Mesenchymal stem cell (in vitro differentiated cells and primary cell): ENCODE data around the gene ADRM1.
A peak's percentile ranks its signal among the peaks of the same experiment; 100 is the strongest.

ENCODE experiments used
- DNase-seq: peaks from one replicate; pipeline ENCODE4 v3.0.0-alpha.2; 2013
- H2AFZ ChIP-seq: one replicate; pipeline ENCODE4 v1.6.1; 2013; ENCODE audit warnings: low read depth, mild to moderate bottlenecking, control low read depth, inconsistent platforms, low read length, moderate library complexity
- H2AK5ac ChIP-seq: 2 replicates; pipeline ENCODE4 v1.6.1; 2013; ENCODE audit warnings: low read length, moderate library complexity, mild to moderate bottlenecking, inconsistent platforms; ENCODE audit not compliant: severe bottlenecking
- H2BK120ac ChIP-seq: one replicate; pipeline ENCODE4 v1.6.1; 2013; ENCODE audit warnings: low read depth, mild to moderate bottlenecking, inconsistent platforms, low read length, moderate library complexity
- H2BK12ac ChIP-seq, 2 experiments: one replicate each; pipeline ENCODE4 v1.6.1; 2013; ENCODE audit warnings: inconsistent platforms in 2 of 2, low read length in 2 of 2, mild to moderate bottlenecking in 2 of 2, moderate library complexity in 2 of 2, control low read depth in 1 of 2
- H2BK15ac ChIP-seq: one replicate; pipeline ENCODE4 v1.6.1; 2013; ENCODE audit warnings: mild to moderate bottlenecking, low read depth, inconsistent platforms; ENCODE audit not compliant: poor library complexity, severe bottlenecking
- H2BK5ac ChIP-seq: 2 replicates; pipeline ENCODE4 v1.6.1; 2013; ENCODE audit warnings: low read depth, mild to moderate bottlenecking, low read length, control low read depth, inconsistent platforms; ENCODE audit not compliant: poor library complexity, severe bottlenecking
- H3K14ac ChIP-seq, 2 experiments: one replicate each; pipeline ENCODE4 v1.6.1; 2013; ENCODE audit warnings: inconsistent platforms in 2 of 2, low read length in 2 of 2, control low read depth in 1 of 2, mild to moderate bottlenecking in 1 of 2, moderate library complexity in 1 of 2
- H3K18ac ChIP-seq, 2 experiments: one replicate each; pipeline ENCODE4 v1.6.1; 2013; ENCODE audit warnings: inconsistent platforms in 2 of 2, low read length in 2 of 2, control low read depth in 1 of 2, low read depth in 1 of 2, mild to moderate bottlenecking in 1 of 2
- H3K23ac ChIP-seq, 2 experiments: one replicate each; pipeline ENCODE4 v1.6.1; 2013; ENCODE audit warnings: inconsistent platforms in 2 of 2, low read length in 2 of 2, mild to moderate bottlenecking in 2 of 2, moderate library complexity in 2 of 2, control low read depth in 1 of 2
- H3K27ac ChIP-seq: 2 replicates; pipeline ENCODE4 v1.5.1; 2013; ENCODE audit warnings: mild to moderate bottlenecking, moderate library complexity, low read length, control low read depth, inconsistent platforms; ENCODE audit not compliant: poor library complexity, severe bottlenecking
- H3K27me3 ChIP-seq, 2 experiments: 2 replicates each; pipeline versions ENCODE4 v1.6.1 to v1.7.0; 2013; ENCODE audit warnings: low read length in 2 of 2, mild to moderate bottlenecking in 2 of 2, moderate library complexity in 2 of 2, control low read depth in 1 of 2, inconsistent platforms in 1 of 2; ENCODE audit not compliant: control insufficient read depth in 1 of 2, insufficient read depth in 1 of 2
- H3K36me3 ChIP-seq, 2 experiments: 2 replicates each; pipeline versions ENCODE4 v1.6.1 to v1.7.0; 2013; ENCODE audit warnings: low read length in 2 of 2, control low read depth in 1 of 2, inconsistent platforms in 1 of 2, low read depth in 1 of 2, mild to moderate bottlenecking in 1 of 2; ENCODE audit not compliant: insufficient read depth in 2 of 2, control insufficient read depth in 1 of 2
- H3K4ac ChIP-seq, 2 experiments: one replicate each; pipeline ENCODE4 v1.6.1; 2013; ENCODE audit warnings: inconsistent platforms in 2 of 2, low read length in 2 of 2, mild to moderate bottlenecking in 2 of 2, moderate library complexity in 2 of 2, control low read depth in 1 of 2, low read depth in 1 of 2
- H3K4me1 ChIP-seq: 2 replicates; pipeline ENCODE4 v1.6.1; 2013; ENCODE audit warnings: low read depth, low read length, control low read depth; ENCODE audit not compliant: control insufficient read depth, insufficient read depth
- H3K4me2 ChIP-seq: 2 replicates; pipeline ENCODE4 v1.6.1; 2013; ENCODE audit warnings: low read length, mild to moderate bottlenecking, inconsistent platforms; ENCODE audit not compliant: poor library complexity, severe bottlenecking
- H3K4me3 ChIP-seq, 2 experiments: 2 replicates each; pipeline versions ENCODE4 v1.5.1 to v1.7.0; 2013; ENCODE audit warnings: low read length in 2 of 2, mild to moderate bottlenecking in 2 of 2, control low read depth in 1 of 2, low read depth in 1 of 2; ENCODE audit not compliant: insufficient read depth in 1 of 2
- H3K79me1 ChIP-seq: replicated peaks from 2 replicates; pipeline ENCODE4 v1.6.1; 2013; ENCODE audit warnings: mild to moderate bottlenecking, control low read depth, low read length, inconsistent platforms; ENCODE audit not compliant: poor library complexity, severe bottlenecking
- H3K9ac ChIP-seq: 2 replicates; pipeline ENCODE4 v1.7.0; 2013; ENCODE audit warnings: mild to moderate bottlenecking, low read length, moderate library complexity
- H3K9me3 ChIP-seq: 2 replicates; pipeline ENCODE4 v1.7.0; 2013; ENCODE audit warnings: mild to moderate bottlenecking, low read length; ENCODE audit not compliant: control insufficient read depth
- H4K8ac ChIP-seq: one replicate; pipeline ENCODE4 v1.6.1; 2013; ENCODE audit warnings: inconsistent platforms, mild to moderate bottlenecking, low read length, moderate library complexity
- H4K91ac ChIP-seq: one replicate; pipeline ENCODE4 v1.6.1; 2013; ENCODE audit warnings: mild to moderate bottlenecking, low read length, inconsistent platforms
- WGBS: methylation state at CpG from one replicate; pipeline ENCODE4 v1.1.7; 2013; ENCODE audit warnings: mixed read lengths; 5-methylcytosine and 5-hydroxymethylcytosine counted together

ADRM1 gene

DNA sequence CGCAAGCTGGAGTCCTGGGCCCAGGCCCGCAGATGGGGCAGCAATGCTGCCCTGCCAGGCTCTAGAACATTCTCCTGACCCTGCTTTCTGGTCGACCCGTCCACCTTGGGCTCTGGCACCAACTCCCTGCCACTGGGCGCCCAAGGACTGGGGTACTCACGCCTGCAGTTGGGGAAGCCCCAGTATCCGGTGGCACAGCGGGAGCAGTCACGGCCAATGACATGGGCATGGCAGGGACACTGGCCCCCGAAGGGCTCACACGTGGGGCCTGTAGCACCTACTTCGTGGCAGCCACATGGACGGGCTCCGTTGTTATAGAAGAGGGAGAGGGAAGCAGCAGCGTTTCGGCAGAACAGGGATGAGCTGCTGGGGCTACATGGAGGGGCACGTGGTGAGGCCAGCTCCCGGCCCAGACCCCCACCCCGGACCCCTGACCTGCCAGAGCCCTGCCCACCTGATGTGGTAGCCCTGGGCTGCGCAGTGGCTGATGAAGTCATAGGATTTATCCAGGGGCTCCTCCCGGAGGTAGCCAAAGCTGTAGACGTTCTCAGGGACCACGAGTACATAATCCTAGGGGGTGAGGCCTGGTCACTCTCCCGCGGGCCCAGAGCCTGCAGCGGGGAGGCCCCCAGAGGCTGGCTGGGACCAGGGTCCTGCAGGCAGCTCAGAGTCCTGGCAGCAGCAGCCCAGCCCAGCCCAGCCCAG is 26.0 kb downstream of the ADRM1 start:
- Histone ChIP-seq H3K14ac (no peak overlapping the region), H2BK12ac (no peak overlapping the region), H3K4ac (peak overlapping the region in 1 of 2 experiments; percentile 9), H3K4me1 (peaks cover 3% of the 10 kb centered on the region), H3K4me2 (no peak overlapping the region), H2BK5ac (no peak overlapping the region), H2BK15ac (no peak overlapping the region), H3K27me3 (no peaks in the 10 kb centered on the region), H2BK120ac (no peak overlapping the region), H3K18ac (no peak overlapping the region), H4K91ac (no peak overlapping the region), H3K23ac (no peak overlapping the region), H2AK5ac (no peak overlapping the region), H3K27ac (no peak overlapping the region), H2AFZ (no peak overlapping the region), H3K36me3 (peaks cover 55 to 100% of the 10 kb centered on the region in 2 experiments), H3K9me3 (no peaks in the 10 kb centered on the region), H4K8ac (no peak overlapping the region), H3K79me1 (peaks cover 56% of the 10 kb centered on the region), H3K9ac (no peak overlapping the region), H3K4me3 (peak overlapping the region in 1 of 2 experiments; percentile 31)
- DNase-seq: no peak
- 94% methylated on average over 26 of the region's 26 CpGs for WGBS

DNA sequence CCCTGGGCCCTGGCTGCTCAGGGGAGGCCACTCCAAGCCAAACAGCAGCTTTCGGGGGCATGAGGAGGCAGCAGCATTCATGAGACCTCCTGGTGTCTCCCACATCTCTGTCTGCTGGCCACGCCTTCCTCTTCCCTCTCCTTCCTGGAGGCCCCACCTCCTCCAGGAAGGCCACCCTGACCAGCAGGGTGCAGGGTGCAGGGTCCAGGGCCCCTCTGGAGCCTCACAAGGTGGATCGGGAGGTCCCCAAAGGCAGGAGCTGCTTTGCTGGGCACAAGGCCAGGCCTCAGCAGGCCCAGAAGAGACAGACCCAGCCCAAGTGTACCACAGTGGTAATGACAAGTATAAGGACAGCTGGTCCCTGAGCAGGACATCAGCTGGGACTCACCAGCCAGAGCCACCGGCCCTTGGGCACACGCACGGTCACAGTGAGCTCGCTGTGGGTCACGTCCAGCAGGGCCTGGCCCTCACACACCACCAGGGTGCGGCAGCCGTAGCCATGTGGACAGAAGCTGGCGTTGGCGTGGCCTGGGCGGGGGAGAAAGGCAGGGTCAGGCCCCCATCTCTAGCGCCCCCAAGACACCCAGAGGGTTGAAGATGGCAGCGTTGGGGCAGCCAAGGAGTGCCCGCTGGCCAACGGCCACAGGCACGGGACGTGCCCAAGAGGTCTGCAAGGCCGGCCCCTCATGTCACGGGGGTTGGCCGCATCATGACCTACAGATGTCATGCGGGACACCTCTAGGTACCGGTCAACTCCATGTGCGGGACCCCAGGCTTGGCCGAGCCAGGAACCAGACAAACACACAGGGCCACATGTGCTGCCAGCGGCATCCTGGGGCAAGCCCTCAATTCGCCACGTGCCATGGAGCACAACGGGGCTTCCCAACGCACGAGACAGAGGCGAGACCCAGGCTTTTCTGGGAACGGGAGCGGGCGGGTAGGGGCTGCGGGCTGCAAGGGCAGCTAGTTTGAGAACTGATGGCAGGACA is 26.9 kb downstream of the ADRM1 start:
- no peak overlapping the region for H3K27ac ChIP-seq
- H3K23ac ChIP-seq: no peak overlapping the region
- no peaks in the 10 kb centered on the region for H3K27me3 ChIP-seq
- no peak overlapping the region for H2BK15ac ChIP-seq
- no peak overlapping the region for H2BK5ac ChIP-seq
- no peak for DNase-seq
- H2AK5ac ChIP-seq: no peak overlapping the region
- no peak overlapping the region for H2BK120ac ChIP-seq
- no peaks in the 10 kb centered on the region for H3K9me3 ChIP-seq
- no peak overlapping the region for H3K9ac ChIP-seq
- H3K14ac ChIP-seq: no peak overlapping the region
- no peak overlapping the region for H2BK12ac ChIP-seq
- peaks cover 53% of the 10 kb centered on the region for H3K79me1 ChIP-seq
- no peak overlapping the region for H2AFZ ChIP-seq
- H4K91ac ChIP-seq: no peak overlapping the region
- peaks cover 59 to 100% of the 10 kb centered on the region in 2 experiments for H3K36me3 ChIP-seq
- no peak overlapping the region for H3K18ac ChIP-seq
- H3K4ac ChIP-seq: no peak overlapping the region
- H3K4me2 ChIP-seq: no peak overlapping the region
- peaks cover 3% of the 10 kb centered on the region for H3K4me1 ChIP-seq
- no peak overlapping the region for H4K8ac ChIP-seq
- no peak overlapping the region for H3K4me3 ChIP-seq
- 97% methylated on average over 37 of the region's 37 CpGs for WGBS

DNA sequence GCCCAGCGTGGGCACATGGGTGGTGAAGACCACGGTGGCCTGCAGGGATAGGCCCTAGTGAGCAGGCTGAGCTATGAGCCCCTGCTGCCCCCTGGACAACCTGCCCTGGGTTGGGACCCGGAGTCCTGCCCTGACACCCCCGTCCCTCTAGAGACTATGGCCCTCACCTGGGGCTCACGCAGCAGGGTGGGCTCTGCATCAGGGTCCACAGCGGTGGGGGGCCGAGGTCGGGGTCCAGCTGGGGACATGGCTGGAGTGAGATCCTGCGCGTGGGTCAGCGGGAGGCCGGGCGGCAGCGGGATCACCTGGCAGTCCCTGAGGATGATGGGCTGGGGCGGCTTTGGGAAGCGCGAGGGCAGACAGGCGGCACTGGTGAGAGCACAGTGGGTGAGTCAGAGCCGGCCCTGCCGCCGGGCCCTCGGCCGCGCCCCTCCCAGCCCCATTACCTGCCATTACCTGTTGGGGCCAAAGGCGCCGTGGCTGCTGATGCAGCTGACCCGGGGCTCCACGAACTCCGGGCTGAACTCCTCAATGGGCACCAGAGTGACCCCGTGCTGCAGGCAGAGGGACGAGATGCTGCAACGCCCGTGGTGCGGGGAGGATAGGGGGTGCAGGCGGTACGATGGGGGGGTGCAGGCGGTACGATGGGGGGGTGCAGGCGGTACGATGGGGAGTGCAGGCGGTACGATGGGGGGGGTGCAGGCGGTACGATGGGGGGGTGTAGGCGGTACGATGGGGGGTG is 27.9 kb downstream of the ADRM1 start:
- peaks cover 57 to 100% of the 10 kb centered on the region in 2 experiments for H3K36me3 ChIP-seq
- peaks cover 53% of the 10 kb centered on the region for H3K79me1 ChIP-seq
- H2BK120ac ChIP-seq: no peak overlapping the region

More for the DNA sequence above, 27.9 kb downstream of the ADRM1 start:
- no peak overlapping the region for H3K18ac ChIP-seq
- no peak for DNase-seq
- no peak overlapping the region for H3K4me3 ChIP-seq
- no peak overlapping the region for H4K8ac ChIP-seq
- H3K4ac ChIP-seq: no peak overlapping the region
- WGBS: 90% methylated on average over 38 of the region's 46 CpGs
- no peak overlapping the region for H3K14ac ChIP-seq
- no peak overlapping the region for H2BK5ac ChIP-seq
- no peak overlapping the region for H3K9ac ChIP-seq
- H3K9me3 ChIP-seq: no peaks in the 10 kb centered on the region
- H3K27me3 ChIP-seq: no peaks in the 10 kb centered on the region
- H3K23ac ChIP-seq: no peak overlapping the region
- no peak overlapping the region for H2BK12ac ChIP-seq
- no peak overlapping the region for H4K91ac ChIP-seq
- no peak overlapping the region for H2BK15ac ChIP-seq
- no peak overlapping the region for H3K27ac ChIP-seq
- no peak overlapping the region for H2AFZ ChIP-seq
- no peak overlapping the region for H3K4me2 ChIP-seq
- no peak overlapping the region for H2AK5ac ChIP-seq
- H3K4me1 ChIP-seq: peaks cover 3% of the 10 kb centered on the region
